ENCODE results near the gene FAF1. TPM values are rescaled to one million over a fixed set of nuclear protein-coding genes. Genes with fewer than 3 reads are reported as not detected.

Gene FAF1
- total and polyA plus RNA-seq, 9 donors = 23.1 to 76.0 (median 57.1) TPM

DNA sequence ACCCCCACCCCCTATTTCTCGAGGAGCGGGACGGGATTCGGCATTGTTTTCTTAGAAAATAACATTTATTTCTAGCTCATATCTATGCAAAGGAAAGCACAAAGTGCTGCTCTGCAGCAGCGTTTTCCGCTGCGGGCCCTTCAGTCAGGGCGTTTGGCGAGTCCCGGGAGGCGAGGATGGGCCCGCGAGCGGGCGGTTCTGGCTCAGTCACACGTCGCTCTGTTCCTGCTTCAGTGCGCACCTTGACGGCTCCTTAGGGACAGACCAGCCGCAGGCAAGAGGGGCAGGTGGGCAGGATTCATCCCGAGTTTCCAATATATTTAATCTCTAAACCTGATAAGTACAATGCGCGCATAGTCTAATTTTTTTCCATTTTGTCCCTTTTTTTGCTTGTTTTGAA lies 542.6 kb downstream of the FAF1 start:
- no peak overlapping the region for H3K27ac ChIP-seq
- H3K36me3 ChIP-seq = no peaks in the 10 kb centered on the region
- peaks cover 5% of the 10 kb centered on the region for H3K4me1 ChIP-seq (ENCODE audit: insufficient read depth)
- H3K9me3 ChIP-seq = no peaks in the 10 kb centered on the region
- intact Hi-C loops (cut with DNase I) = no loop called here
- no peak for DNase-seq
- H3K4me3 ChIP-seq = no peak overlapping the region
- peaks cover 13% of the 10 kb centered on the region for H3K27me3 ChIP-seq
- TF ChIP-seq, protein P1, sequence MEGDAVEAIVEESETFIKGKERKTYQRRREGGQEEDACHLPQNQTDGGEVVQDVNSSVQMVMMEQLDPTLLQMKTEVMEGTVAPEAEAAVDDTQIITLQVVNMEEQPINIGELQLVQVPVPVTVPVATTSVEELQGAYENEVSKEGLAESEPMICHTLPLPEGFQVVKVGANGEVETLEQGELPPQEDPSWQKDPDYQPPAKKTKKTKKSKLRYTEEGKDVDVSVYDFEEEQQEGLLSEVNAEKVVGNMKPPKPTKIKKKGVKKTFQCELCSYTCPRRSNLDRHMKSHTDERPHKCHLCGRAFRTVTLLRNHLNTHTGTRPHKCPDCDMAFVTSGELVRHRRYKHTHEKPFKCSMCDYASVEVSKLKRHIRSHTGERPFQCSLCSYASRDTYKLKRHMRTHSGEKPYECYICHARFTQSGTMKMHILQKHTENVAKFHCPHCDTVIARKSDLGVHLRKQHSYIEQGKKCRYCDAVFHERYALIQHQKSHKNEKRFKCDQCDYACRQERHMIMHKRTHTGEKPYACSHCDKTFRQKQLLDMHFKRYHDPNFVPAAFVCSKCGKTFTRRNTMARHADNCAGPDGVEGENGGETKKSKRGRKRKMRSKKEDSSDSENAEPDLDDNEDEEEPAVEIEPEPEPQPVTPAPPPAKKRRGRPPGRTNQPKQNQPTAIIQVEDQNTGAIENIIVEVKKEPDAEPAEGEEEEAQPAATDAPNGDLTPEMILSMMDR (IDR thresholded peaks at IDR 0.05) = no peak
- TF ChIP-seq POLR2A (IDR thresholded peaks at IDR 0.05) (no peak), EP300 (IDR thresholded peaks at IDR 0.05) (no peak)
- 11 to 13% (median 12%) methylated on average over 23 of the region's 23 CpGs for WGBS, 3 donors

DNA sequence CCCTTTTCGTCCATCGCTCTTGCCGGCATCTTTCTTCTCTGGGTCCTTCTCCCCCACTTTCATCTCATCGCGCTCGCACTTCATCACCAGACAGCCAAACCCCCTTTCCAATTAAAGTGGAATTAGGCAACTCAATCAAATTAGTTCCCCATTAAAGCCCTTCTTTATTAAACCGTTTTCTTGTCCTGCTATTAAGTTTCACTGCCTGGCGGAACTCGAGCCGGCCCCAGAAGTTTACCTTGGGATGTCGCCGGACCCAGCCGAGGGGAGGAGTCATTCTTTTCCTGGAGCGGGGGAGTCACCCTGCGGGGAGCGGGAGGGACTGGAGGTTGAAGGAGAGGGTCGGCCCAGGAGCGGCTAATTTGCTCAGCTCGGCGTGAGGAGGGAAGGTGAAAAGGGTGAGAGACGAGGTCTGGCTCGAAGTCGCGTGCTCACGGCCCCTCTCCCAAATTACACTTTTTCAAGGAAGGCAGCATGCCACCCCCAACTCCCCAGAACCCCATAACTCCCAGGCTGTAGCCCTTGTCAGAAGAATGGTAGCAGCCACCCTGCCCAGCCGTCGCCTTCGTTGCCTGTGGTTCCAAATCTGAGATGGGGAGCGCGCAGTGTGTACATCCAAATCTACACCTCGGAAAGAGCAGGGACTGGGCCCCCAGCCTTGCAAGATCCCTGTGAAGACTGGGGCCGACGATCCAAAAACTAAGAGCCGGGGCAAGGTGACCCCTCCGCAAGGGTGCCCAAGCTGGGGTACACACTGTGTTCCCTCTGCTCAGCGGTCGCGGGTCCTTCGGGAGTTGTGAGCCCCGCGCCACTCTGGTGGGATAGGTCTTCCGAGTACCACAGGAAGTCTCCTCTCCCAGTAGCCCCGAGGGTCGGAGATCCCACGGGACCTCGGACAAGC lies 543.3 kb downstream of the FAF1 start:
- Histone ChIP-seq H3K27ac (no peak overlapping the region), H3K9me3 (no peaks in the 10 kb centered on the region), H3K27me3 (peaks cover 13% of the 10 kb centered on the region), H3K36me3 (no peaks in the 10 kb centered on the region), H3K4me1 (ENCODE audit: insufficient read depth) (peaks cover 5% of the 10 kb centered on the region), H3K4me3 (no peak overlapping the region)
- no peak for DNase-seq
- 3 to 5% (median 3%) methylated on average over 46 of the region's 46 CpGs for WGBS, 3 donors
- intact Hi-C loops (cut with DNase I) = no loop called here
- TF ChIP-seq EP300 (IDR thresholded peaks at IDR 0.05) (no peak), POLR2A (IDR thresholded peaks at IDR 0.05) (no peak)
- TF ChIP-seq, protein P1 (IDR thresholded peaks at IDR 0.05) = no peak

DNA sequence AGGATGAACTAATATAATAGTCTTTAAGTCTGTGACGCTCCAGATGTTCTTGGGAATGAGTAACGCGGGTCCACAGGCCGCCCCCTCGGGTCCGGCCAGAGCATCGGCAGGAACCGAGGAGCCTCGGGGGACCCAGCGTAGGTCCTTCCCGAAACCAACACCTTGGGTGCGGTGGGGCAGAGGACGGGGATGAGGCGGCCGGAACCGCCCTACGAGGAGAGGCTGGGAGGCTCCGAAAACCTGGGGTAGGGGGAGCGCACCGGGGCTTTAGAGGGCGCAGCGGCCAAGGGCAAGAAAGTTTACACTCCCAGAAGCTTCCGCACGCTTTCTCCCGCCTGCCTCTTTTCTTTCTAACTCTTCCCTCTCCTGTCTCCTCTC lies 543.9 kb downstream of the FAF1 start:
- Histone ChIP-seq H3K27me3 (peaks cover 13% of the 10 kb centered on the region), H3K9me3 (no peaks in the 10 kb centered on the region), H3K36me3 (no peaks in the 10 kb centered on the region), H3K4me3 (no peak overlapping the region), H3K27ac (no peak overlapping the region), H3K4me1 (ENCODE audit: insufficient read depth) (peaks cover 5% of the 10 kb centered on the region)
- intact Hi-C loops (cut with DNase I) = no loop called here
- 1 to 3% (median 1%) methylated on average over 25 of the region's 25 CpGs for WGBS, 3 donors
- no peak for TF ChIP-seq POLR2A (IDR thresholded peaks at IDR 0.05)
- TF ChIP-seq EP300 (IDR thresholded peaks at IDR 0.05) = no peak
- TF ChIP-seq, protein P1 (IDR thresholded peaks at IDR 0.05) = no peak
- no peak for DNase-seq

DNA sequence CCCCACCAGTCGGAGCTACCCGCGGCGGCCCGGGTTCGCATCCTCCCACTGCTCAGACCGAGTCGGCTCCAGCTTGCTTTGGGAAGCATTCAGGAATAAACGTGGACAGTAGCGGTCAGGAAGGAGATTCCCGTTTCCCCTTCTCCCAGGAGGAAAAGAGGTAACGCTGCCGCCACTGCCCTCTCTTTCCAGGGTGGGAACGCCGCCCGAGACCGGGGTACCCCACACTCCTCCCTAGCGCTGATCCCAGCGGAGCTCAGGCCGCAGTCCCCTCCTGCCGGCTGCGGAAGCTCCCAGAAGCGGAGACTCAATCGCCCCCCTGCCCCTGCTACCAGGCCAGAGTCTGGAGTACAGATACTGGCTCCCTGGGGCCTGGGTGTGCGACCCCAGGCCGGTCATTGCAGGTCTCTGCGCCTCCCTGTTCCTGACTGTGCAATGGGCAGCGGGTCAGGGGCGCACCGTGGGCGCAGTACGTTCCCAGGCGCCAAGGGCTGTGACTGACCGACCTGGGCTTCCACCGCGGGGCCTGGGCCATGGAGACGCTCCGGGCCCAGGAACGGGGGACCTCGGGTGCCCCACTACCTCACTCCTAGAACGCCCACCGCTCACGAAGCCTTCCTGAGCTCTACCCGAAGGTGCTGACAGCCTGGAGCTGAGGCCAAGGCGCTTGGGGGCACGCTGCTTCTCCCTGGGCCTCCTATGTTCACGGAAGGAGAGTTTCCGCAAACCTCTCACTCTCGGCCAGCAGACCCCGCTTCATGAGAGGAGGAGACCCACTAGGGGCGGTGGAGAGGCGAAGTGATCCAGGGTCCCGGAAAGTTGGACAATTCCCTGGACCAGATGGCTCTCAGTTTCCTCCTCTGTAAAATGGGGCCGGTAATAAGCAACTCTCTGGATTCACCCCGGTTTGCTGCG lies 544.6 kb downstream of the FAF1 start:
- no peak overlapping the region for H3K4me3 ChIP-seq
- peaks cover 10% of the 10 kb centered on the region for H3K27me3 ChIP-seq
- DNase-seq = no peak
- no peak overlapping the region for H3K27ac ChIP-seq
- H3K9me3 ChIP-seq = no peaks in the 10 kb centered on the region
- intact Hi-C loops (cut with DNase I) = no loop called here
- TF ChIP-seq EP300 (IDR thresholded peaks at IDR 0.05) (no peak), POLR2A (IDR thresholded peaks at IDR 0.05) (no peak)
- TF ChIP-seq, protein P1 (IDR thresholded peaks at IDR 0.05) = no peak
- no peaks in the 10 kb centered on the region for H3K36me3 ChIP-seq
- H3K4me1 ChIP-seq (ENCODE audit: insufficient read depth) = peaks cover 1% of the 10 kb centered on the region
- WGBS, 3 donors = 4% methylated on average over 50 to 56 of the region's 56 CpGs

All from ovary (tissue), 9 donors.